ENCODE results near the gene SLC51A.
"Not testable (repeated sequence)": the region's sequence is repeated elsewhere in the genome, so short reads cannot be mapped to it uniquely, and the experiment has no call there.

The SLC51A gene

GRCh38 chr3:196216089-196216564 lies at the start of gene SLC51A:
SLC51A (plus strand) TSS chr3:196216534; CDS start chr3:196216713, 179 bp downstream.
- DNase-seq, result no peak

GRCh38 chr3:196166741-196167140 lies 49.6 kb upstream of the SLC51A start:
- no peak for DNase-seq

- DNase-seq, result no peak
These were observed 47.4 kb upstream of the SLC51A start for GRCh38 chr3:196168808-196169391.

DNA sequence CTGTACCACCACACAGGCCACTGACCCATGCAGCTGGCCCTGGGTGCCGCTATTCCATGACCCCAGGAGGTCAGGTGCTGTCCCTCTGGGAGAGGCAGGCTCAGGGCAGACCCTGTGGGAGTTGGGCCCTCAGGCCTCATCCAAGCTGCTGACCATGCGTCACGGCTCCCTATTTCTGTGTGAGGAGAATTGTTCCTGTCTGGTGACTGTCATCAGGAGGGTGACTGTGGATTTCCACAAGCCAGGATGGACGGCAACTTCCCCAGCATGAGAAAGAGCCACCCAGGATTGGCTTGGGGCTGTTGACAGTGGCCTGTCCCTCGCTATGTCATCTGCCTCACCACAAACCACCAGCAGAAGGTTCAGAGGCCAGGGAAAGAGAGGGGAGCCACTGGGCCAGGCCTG lies 46.5 kb upstream of the SLC51A start:
- no peak for DNase-seq

- DNase-seq, result not testable (repeated sequence)
These were observed 46.0 kb upstream of the SLC51A start for GRCh38 chr3:196170296-196170695.

GRCh38 chr3:196174652-196175051 lies 41.7 kb upstream of the SLC51A start:
- DNase-seq, result no peak

DNA sequence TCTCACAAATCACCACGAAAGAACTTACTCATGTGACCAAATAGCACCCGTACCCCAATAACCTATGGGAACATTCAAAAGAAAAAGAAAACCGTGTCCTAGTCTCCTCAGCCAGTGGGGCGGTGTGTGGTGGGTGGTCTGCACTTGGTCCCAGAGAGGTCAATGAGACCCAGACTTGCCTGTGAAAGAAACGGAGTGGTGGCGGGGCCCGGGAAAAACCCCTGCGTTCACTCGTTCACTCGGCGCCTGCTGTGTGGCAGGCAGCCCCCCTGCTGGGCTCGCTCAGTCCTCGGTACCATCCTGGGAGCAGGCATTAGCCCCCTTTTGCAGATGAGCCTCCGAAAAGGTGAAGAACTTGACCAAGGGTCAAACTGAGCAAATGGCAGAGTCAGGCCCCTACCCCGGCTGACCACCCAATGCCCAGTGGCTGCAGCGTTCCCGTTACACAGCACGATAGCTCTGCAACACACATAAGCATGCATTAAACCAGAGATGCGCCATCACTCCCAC lies 41.2 kb upstream of the SLC51A start:
- DNase-seq, result no peak

DNA sequence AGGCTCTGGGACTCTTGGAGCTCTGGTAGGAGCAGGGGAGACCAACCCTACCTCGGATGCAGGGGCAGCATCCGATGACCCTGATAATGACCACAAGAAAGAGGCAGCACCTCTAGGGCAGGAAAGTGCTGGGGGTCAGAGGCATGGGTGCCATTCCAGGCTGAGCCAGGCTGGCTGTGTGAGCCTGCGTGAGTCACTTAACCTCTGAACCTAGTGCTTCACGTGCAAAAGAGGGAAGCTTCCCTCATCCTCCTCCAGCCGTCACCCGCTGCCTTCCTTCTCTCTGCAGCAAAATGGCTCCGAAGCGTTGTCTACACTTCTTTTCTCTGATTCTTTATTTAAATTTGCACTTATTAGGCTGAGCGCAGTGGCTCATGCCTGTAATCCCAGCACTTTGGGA lies 40.6 kb upstream of the SLC51A start:
- DNase-seq, result no peak

GRCh38 chr3:196177567-196177966 lies 38.8 kb upstream of the SLC51A start:
- no peak for DNase-seq

GRCh38 chr3:196177967-196178366 lies 38.4 kb upstream of the SLC51A start:
- DNase-seq, result no peak

GRCh38 chr3:196178993-196179379 lies 37.3 kb upstream of the SLC51A start:
- DNase-seq, result no peak

DNA sequence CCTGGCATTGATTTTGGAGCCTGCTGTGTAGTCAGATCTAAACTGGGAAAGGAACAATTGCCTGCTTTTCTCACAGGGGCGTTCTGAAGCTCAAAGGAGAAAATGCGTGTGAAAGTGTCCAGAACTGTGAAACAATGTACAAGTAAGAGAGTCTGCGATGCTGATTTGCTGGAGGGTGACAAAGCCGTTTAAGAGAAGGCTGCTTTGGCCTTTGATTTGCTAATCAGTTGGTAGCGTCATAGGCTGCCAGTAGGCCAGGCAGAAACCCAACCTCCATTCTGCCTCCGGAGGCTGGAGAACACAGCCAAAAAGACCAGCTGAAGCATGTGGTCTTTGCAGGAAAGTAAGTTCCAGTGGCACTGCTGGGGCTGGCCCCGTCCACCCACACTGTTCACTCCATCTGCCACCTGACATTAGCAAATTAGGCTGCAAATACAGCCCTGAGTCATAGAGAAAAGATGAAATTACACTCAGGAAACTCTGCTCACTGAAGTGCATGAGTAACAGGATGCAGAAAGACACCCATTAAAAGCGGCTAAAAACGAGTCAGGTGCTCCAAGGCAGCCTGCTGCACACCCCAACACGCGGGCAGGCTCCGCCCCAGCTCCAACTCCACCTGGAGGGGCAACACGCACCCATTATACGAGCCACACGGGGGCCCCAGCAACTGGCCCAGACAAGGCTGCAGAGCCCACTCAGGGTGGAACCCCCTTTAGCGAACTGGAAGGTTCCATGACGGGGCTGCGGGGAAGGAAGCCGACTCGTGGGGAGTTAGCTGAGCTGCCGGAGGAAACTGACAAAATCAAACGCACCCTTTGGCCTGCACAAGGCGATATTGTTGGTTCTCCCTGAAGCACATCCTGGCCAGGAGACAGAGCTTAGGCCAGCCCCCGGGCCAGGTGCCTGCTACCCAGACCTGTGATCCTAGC lies 36.7 kb upstream of the SLC51A start:
- DNase-seq, result peak; percentile 83

GRCh38 chr3:196180346-196180745 lies 36.0 kb upstream of the SLC51A start:
- DNase-seq, result no peak

- DNase-seq, result no peak
These were observed 35.2 kb upstream of the SLC51A start for GRCh38 chr3:196181127-196181546.

DNA sequence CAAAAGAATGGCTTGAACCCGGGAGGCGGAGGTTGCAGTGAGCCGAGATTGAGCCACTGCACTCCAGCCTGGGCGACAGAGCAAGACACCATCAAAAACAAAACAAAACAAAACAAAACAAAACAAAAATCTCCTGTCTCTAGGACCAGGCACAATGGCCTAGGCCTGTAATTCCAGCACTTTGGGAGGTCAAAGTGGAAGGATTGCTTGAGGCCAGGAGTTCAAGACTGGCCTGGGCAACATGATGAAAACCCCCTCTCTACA lies 32.2 kb upstream of the SLC51A start:
- DNase-seq, result not testable (repeated sequence)

GRCh38 chr3:196184881-196185280 lies 31.5 kb upstream of the SLC51A start:
- no peak for DNase-seq

- DNase-seq, result no peak
These were observed 29.4 kb upstream of the SLC51A start for GRCh38 chr3:196186651-196187573.

- no peak for DNase-seq
These were observed 26.6 kb upstream of the SLC51A start for GRCh38 chr3:196189566-196190347.

GRCh38 chr3:196192036-196192523 lies 24.3 kb upstream of the SLC51A start:
- peak; percentile 55 for DNase-seq

DNA sequence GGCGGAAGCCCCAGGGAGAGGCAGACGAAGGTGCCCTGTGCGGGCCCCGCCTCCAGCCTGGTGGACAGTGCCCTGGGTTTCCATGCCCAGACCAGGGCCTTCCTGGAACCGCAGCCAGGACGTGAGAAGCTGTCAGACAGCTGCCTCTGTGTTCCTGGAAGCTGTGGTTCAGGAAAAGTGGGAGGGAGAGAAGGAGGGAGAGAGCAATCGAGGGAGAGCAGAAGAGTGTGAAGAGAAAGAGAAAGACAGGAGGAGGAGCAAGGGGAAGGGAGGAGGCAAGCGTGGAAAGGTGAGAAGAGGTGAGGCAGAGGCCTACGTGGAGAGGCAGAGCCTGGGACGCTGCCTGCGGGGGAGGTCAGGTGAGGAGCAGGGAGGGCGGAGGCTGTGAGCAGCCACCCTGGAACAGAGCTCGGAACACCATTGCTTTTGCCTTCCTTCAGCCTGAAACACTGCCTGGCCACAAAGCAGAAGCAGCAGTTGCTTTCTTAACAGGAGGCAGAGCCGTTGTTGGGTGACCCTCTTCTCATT lies 23.7 kb upstream of the SLC51A start:
- DNase-seq, result no peak

DNA sequence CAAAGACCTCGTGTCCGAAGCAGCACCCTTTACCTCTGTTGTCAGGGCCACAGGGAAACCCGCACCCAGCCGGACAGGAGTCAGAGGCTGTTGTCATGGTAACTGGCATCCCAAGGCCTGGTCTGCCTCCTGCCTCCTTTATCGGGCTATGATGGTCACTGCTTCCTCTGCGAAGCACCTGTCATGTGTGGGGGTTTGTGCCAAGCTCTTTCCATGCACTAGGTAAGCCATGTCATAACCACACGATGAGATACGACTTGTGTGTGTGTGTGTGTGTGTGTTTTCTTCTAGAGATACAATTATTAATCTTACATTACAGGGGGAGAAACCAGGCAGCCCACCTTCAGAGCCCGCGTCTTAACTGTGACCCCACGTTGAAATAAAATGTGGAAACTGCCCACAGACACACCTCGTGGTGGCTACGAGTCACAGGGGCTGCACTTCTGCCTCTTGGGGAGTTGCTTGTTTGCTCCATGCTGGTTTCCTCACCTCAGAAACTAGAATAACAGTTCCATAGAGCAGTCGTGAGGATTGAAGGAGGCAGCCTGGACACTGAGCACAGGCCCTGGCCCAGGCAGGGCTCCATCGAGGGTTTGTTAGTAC lies 23.1 kb upstream of the SLC51A start:
- DNase-seq, result no peak

All from activated T-cell treated with anti-CD3 and anti-CD28 coated beads, Interleukin-2, amount 50 U/mL, for 1 hour (primary cell).